ENCODE measurements around the gene LCE2C.

GRCh38 chr1:152630596-152630995 lies 44.5 kb upstream of the LCE2C start:
- TF ChIP-seq CTCF (IDR thresholded peaks at IDR 0.05) (no peak), POLR2A (IDR thresholded peaks at IDR 0.05) (no peak)
